Colon (tissue), 2 donors: ENCODE data around the gene ATXN2.

Source experiments
- FAIRE-seq: peaks from 2 replicates; lab custom pipeline; 2012; peaks lifted over from hg19 to GRCh38; lab: Jason Lieb, UNC
- donor health status: control.
- donor health status: control.

The ATXN2 gene

DNA sequence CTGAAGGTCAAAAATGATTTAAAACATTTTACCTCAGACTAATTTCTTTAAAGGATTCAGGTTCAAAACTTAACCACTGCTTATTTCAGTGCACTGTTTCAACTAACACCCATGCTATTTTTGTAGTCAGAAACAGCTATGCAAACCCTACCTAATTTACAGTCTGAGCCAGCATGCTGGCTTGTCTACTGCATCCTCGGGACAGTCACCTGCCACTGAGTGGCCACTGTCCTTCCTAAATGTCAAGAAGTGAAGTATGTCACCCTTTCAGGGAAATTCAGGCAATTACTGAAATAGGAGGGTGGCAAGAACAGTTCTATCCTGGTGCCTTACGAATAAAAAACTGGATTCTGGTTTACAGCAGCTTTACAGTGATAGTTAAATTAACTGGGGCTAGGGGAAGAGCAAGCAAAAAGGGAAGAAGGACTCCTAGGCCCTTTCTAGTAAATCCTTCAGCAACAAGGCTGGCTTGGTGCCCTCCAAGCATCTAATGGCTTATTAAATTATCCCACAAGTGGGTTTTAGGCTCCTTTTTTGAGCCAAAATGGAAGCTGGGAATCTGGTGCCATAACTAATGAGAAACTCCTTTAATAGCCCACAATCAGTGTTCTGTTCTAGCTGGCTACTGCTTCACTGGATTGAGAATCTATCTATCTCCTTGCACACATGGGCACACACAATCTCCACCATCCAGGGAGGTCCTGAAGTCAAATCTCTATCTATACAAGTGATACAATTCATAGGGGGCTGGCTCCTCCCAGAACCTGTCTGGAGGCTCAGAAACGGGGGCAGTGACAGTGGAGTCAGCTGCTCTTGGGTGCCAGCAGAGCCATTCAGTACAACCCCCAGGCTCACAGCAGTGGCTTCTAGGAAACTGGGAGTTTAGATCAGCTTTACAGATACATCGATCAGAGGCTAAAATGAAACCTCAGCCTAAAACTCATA lies 150.0 kb downstream of the ATXN2 start:
- no peak for FAIRE-seq

DNA sequence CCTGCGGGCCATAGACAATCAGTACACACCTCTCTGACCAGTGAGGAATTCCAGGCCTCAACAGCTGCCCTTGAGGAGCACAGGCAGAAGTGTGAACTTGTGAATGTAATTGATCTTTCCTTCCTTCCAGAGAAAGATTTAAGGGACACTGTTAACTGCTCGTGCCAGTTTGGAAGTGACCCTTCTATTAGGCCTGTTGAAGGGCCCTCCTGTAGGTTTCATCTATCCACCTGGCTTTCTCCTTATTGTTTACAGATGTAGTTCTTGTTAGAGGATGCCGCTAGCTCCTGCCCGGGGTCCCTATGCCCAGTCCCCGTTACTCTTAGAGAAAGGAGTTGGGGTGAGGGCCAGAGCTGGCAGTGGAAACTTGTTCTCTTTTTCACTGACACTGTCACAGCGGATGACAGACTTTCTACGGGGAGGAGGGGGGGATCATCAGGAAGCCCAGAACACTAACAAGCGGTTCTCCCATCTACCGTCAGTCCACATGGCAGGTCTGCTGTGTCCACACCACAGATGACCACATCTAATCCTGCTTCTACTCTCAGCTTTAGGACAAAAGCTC lies 150.8 kb downstream of the ATXN2 start:
- FAIRE-seq, result no peak

DNA sequence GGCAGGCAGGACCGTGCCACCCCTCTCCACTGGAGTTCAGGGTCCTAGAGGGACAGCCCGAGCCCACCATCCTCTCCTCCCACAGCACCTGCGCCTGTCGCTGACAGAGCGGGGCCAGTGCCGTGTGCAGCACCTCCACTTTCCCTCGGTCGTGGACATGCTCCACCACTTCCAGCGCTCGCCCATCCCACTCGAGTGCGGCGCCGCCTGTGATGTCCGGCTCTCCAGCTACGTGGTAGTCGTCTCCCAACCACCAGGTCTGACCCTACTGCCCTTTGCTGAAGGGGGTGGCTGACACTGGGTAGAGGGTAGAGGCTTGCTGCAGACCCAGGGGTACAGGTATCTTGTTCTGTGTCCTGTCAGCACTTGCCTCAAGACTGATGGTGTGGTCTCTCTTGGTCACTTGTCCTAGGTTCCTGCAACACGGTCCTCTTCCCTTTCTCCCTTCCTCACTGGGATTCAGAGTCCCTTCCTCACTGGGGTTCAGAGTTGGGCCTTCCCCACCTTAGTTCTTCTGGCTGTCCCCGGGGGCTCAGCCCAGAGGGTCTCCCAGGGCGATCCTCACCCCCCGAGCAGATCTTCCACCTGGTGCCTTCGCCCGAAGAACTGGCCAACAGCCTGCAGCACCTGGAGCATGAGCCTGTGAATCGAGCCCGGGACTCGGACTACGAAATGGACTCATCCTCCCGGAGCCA lies 151.4 kb downstream of the ATXN2 start:
- no peak for FAIRE-seq

DNA sequence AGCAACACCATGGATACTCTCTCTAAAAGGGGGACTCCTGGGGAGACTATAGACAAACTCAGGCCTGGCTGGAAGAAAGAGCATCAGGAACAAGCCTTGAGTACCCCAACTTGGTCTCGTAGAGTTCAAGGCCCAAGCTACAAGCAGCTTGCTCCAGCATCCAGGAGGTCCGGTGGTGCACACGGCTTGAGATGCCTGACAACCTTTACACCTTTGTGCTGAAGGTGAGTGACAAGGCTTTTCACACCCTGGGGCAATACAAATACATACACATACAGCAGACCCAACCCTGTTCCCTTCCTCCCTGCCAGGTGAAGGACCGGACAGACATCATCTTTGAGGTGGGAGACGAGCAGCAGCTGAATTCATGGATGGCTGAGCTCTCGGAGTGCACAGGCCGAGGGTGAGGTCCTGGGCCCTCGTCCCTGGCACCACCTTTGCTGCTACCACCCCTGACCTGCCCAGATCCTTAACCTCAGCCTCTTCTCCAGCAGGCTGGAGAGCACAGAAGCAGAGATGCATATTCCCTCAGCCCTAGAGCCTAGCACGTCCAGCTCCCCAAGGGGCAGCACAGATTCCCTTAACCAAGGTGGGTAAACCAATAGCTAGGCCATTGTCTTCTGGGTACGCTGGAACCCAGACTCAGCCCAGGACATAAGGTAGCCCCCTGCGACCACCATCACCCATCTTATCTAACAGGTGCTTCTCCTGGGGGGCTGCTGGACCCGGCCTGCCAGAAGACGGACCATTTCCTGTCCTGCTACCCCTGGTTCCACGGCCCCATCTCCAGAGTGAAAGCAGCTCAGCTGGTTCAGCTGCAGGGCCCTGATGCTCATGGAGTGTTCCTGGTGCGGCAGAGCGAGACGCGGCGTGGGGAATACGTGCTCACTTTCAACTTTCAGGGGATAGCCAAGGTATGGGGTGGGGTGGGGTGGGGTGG lies 152.2 kb downstream of the ATXN2 start:
- FAIRE-seq, result no peak

DNA sequence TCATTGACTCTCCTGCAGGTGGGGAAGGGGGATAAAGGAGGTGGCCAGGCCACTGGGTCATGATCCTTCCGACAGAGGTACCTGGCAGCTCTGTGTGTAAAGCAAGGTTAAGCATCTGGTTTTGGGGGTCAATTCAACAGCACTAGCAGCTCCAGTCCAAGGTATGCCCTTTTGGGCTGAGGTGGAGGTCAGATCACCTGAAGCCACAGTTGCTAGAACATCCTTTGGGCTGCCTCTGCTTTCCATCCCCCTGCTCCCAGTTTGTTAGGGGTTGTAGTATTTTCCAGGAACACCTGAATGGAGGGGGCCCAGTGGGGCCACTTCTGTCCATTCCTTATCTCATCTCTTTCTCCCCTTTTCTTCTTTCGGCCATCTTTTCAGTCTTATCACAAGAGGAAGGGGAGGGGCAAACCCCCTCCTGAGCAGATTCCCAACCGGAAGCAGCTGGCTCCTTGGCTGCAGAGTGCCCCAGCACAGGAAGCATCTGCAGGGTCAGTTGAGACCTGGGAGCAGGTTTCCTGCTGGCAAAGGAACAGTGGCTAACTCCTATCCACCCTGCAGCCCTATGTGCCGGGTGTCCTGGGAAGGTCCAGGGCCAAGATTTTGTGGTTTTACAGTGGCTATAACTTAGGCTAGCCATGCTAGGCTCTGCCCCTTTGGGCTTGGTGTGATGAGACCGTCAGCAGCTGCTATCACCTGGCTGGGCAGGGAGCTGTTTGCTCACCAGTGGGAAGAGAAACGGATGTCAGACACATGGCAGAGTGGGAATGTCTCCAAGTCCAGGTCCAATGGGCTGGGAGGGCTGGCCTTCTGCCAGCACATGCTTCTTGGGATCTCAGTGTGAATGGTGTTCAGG lies 153.2 kb downstream of the ATXN2 start:
- no peak for FAIRE-seq

DNA sequence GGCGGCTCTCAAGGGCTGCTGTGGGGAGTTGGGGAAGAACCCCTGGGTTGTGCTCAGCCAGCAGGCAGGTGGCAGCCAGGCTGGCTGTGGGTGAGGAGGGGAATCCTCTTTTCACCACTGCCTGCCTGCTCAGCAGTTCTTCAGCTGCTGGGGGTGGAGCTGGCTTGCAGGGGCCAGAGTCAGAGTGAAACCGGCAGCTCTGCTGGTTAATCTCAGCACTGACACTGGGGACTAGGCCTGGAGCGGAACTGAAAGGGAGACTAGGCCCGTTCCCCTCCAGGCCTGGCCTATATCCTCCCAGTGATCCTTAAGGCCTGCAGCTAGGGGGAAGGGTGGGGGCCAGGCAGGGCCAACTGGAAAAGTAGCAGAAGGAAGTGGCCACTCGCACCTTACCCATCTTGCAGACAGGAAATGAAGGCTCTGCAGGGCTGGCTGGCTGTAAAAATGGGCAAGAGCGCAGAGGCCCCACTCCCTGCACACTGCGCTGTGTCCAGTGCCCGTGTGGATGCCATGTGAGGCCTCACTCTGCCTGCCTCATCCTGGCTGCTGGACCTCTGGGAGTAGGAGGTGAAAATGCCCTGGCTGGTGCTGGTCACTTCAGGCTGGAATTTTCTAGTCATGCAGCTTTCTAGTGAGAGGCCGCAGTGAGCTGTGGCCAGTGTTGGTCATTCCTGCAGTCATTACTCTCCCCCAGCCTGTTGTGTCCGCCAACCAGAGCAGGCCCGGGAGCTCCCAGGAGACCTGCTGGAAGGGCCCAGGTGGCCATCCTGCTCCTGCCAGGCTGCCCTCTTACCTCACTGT lies 154.0 kb downstream of the ATXN2 start:
- FAIRE-seq, result no peak

DNA sequence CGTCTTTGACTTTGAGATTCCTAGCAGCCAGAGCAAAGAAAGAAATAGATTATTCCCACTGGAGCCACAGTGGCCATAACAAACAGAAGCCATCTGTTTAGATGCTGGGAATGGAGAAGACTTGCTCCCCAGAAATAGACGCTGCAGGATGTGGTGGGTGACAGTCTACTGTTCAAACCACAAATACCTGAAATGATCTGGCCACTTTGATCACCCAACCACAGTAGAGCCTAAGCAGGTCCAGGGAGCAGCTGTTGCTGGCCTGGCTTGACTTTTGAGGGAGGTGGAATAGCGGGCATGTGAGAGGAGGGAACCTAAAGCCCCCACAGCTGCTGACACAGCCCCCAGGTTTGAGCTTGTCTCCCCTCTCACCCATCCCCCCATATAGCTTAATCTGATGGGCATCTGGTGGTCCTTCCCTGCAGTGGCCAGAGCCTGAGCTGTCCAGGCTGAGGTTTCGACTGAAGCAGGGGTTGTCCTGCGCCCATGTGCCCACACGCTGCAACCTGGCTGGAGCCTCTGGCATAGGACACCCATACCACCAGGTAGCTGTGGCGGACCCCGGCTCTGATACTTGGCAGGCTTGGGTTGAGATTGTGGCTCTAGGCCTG lies 154.7 kb downstream of the ATXN2 start:
- FAIRE-seq, result no peak

DNA sequence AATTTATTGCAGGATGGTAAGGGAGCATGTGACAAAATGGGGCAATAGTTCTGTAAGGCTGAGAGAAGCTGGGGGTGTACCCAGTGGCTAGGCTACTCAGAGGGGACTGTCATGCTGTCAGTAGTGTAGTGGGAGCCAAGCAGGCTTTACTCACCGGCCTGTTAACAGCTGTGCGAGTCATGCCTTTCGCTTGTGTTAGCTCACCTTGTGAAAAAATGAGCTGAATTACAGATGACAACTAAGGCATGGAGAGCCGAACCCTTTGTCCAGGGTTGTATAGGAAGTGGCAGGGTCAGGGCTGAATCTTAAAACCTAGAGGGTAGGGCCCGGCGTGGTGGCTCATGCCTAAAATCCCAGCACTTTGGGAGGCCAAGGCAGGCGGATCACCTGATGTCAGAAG lies 155.5 kb downstream of the ATXN2 start:
- no peak for FAIRE-seq

DNA sequence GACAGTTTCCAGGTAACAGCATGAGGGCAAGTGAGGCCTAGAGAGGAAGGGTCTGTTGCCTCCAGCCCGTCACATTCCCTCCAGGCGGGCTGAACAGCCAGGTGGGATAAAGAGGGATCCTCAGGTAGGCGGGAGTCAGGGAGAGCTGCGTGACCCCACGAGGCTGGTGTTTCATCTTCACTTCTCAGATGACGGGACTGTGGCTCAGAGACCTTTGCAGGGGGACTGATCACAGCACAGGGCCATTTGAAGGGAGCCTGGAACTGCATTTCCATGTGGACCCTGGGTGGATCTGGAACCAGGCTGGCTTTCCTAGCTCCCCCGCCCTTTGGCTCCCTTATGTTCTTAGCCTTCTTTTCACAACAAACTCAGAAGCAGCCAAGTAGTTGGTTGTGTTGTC lies 156.0 kb downstream of the ATXN2 start:
- FAIRE-seq, result no peak

DNA sequence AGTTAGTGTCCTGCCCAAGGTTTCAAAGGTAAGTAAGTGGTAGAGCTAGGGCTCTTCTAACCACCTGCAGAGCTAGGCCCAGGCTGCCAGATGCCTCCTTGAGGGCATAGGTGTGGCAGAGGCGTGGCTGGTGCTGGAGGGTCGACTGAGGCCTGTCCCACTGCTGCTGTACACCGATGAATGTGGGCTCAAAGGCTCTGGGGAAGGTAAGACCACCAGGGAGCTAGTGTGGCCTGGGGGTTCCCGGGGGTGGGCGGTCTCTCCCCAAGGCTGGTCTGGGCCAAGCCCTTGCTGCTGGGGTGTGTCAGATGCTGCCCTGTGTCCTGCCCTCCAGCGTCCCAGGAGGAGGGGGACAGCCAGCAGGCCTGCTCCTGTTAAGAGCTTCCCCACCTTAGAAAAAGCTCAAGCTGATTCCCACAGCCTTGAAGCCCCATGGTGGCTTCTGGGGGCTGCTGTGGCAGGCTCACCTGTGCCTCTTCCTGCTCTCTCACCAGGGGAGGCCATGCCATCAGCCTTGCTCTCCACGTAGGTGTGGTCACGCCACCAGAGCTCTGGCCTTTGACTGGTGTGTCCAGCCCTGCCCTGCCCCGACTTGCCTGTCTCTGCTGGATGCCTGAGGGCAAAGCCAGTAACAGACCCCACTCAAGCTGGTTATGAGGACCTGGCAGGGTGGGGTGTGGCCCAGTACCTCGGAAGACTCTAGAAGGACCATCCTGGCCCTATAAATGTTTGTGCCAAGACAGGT lies 156.6 kb downstream of the ATXN2 start:
- no peak for FAIRE-seq

DNA sequence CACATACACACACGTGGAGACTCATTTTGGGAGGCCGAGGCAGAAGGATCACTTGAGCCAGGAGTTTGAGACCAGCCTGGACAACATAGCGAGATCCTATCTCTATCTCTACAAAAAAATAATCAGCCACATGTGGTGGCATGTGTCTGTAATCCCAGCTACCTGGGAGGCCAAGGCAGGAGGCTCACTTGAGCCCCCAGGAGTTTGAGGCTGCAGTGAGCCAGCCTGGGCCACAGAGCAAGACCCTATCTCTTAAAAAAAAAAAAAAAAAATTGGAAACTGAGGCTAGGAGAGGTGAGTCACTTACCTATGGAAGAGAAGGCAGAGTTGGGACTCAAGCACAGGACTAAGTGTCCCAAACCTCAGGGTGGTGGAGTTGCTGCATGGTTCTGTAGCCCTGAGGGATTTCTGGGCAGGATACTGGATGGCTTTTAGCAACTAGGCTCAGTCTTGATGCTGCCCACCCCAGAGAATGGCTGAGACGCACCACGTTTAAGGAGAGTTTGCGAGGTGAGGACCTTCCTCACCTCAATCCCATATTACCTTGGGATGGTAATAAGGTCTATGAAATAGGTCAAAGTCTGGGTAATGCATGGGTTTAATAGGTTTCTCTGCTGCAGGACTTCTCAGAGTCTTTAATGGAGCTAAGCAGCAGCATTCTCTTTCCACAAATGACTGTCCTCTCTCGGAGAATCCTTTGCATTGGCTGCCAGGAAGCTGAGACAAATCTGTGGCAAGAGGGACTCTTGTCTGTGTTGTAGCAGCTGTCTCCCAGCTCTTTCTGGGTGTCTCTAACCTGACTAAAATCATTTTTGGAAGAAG lies 157.8 kb downstream of the ATXN2 start:
- no peak for FAIRE-seq

DNA sequence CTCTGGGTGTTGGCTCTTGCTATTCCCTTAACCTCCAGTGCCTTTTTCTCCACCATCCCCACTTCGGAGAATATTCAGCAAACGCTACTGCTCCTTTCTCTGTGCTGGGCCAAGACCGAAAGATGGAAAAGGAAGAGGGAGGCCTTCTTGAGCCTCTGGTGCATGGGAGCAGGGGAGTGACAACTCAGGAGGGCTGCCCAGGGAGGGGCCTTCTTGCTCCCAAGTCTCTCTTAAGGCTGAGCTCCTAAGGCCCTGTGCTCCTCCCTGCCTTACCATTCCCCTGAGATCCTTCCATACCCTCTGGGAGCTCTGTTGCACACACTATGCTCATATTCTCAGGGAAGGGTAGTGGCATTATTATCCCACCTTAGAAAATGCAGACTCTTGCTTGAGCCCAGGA lies 158.5 kb downstream of the ATXN2 start:
- FAIRE-seq, result no peak

DNA sequence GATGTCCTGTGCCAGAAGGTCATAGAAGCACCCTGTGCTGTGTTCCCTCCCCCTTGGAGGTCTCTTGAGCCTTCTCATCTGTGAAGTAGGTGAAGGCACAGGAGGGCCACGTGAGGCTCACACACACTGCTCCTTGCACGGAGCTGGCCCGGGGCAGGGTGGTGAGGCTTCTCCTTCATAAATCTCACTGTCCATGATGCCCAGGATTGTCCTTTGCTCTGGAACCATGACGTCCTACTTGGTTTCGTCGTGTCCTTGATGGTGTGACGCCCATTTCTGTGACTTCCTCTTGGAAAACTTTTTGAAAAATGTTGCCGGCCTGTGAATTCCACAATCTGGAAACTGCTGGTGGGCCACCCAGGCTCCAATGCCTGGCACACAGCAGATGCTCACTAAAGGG lies 159.0 kb downstream of the ATXN2 start:
- no peak for FAIRE-seq

DNA sequence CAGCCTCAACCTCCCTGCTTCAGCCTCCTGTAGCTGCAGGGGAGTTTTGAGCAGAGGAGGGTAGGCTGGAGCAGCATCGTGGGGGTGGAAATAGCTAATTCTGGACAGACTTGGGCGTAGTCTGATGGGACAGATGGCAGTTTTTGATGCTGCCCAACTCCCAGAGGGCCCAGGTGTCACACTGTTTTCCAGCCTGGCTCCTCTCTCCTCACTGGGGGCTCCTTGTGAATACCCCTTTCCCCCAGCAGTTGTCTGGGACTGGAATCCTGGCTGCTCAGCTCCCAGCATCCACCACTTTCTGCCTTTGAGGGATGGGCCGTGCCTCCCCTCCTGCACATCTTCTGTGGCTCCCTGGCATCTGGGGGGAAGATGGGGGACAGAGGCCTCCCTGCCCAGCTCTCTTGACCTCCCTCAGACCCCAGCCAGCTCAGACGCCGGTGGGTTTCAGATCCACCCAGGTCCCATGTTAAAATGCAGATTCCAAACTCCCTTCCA lies 159.4 kb downstream of the ATXN2 start:
- FAIRE-seq, result no peak

DNA sequence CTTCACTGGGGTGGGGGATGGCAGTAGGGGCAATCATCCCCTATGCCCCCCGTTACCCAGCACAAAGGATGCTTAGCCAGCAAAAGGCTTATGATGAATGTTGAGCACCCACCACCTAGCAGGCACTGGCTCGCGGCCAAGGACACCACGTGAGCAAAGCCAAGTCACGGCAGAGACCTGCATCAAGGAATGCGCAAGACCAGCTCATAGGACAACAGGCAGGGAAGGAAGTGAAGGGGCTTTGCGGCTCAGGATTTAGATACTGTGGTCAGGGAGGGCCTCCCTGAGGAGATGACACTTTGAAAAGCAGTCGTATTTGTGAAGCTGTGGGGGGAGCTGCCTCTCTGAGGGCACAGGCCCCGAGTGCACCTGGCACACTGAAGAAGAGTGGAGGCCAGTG lies 160.6 kb downstream of the ATXN2 start:
- FAIRE-seq, result no peak

DNA sequence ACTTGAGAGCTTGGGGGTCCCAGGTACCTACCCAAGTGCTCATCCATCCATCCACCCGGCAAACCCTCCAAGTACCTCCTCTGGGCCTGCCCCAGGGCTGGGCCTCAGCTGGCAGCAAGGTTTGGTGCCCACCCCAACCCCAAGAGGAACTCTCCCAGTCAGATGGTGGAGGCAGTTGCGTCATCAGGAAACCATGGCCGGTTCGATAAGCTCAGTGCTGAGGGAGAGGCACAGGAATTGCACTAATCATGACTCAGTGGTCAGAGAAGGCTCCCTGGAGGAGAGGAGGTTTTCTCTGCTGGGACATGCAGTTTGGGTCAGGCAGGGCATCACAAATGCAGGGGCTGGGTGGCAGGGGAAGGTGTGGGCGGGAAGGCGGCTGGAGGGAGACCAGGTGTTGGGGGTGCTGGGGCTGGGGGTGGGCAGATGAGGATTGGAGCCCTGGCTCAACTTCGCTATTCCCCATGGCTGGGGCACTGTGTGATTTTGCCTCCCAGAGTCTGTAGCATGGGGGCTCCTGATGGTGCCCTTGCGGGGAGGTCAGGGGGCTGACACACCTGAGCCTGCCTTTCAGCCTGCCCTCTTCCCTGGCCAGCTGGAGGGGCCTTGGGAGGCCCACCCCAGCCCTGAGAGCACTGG lies 161.2 kb downstream of the ATXN2 start:
- no peak for FAIRE-seq

DNA sequence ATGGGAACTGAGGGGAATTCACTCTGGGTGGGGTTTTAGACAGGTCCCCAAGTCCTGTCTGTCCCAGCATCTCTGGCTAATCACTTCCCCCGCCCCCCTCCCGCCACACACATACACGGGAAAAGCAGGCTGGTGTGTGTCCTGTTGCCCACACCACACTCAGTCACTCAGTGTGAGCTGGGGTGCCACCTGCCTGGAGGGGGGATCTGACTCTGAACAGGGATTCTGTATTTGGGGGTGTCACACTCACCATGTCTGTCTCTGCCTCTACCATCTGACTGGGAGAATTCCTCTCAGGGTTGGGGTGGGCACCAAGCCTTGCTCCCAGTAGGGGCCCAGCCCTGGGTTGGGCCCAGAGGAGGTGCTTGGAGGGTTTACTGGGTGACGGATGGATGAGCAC lies 162.3 kb downstream of the ATXN2 start:
- no peak for FAIRE-seq

DNA sequence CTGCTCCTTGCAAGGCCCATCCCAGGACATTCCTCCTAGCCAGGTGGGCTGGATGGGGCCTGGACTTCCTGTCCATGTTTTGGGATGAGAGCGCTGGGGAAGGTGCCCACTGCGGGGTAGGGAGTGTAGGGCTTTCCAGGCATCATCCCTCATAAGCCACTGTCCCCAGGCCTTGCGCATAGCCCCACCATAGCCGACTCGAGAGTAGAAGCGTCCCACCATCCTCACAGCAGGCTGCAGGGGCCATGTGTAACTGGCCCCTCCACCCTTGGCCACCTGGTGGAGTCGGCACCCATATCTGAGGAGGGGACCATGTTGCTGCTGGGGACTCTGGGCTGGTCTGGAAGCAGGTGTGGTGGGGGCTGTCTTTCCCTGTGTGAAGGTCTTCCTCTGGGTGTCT lies 162.8 kb downstream of the ATXN2 start:
- FAIRE-seq, result no peak
